C1 segment of cervical spinal cord (tissue), 14 donors: ENCODE data around the gene SH3RF3.

ENCODE experiments used
- DNase-seq, 14 donors: peaks; one replicate each; lab custom pipeline; 2025; lab: John Stamatoyannopoulos, UW

SH3RF3 gene

DNA sequence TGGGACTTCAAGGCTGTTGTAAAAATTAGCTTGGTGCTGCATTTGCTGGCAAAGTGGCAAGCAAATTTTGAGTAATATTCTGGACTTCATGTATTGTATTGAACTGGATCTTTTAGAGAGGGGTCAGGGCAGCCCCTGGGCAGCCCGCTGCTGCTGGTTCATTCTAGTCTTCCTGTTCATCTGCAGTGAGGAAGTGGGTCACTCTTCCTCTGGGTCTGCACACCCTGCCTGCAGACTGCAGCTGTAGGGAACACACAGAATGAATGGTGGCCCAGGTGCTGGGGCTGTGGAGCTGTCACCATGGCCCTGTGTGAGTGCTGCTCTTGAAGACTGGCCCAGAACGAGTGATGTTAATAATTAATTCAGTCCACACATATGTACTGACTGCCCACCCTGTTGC lies 9.4 kb downstream of the SH3RF3 start:
- no peak for DNase-seq

DNA sequence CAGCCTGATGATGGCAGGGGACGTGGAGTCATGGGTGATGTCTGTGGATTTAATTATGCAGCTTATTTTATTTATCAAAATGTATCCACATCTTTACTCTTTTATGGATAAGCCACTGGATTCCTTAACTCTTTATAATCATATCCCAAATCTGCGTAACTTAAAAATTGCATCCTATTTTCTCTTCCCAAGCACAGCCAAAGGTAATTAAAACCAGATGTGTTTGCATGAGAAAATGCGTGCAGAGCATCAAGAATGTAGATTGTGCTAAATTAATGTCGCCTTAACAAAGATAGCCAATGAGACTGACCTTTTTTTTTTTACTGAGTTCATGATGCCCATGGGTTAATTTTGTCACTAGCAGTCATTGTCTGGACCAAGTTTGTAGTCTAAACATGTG lies 10.0 kb downstream of the SH3RF3 start:
- DNase-seq, result no peak

GRCh38 chr2:109139865-109140396 lies 10.9 kb downstream of the SH3RF3 start:
- DNase-seq, result no peak

DNA sequence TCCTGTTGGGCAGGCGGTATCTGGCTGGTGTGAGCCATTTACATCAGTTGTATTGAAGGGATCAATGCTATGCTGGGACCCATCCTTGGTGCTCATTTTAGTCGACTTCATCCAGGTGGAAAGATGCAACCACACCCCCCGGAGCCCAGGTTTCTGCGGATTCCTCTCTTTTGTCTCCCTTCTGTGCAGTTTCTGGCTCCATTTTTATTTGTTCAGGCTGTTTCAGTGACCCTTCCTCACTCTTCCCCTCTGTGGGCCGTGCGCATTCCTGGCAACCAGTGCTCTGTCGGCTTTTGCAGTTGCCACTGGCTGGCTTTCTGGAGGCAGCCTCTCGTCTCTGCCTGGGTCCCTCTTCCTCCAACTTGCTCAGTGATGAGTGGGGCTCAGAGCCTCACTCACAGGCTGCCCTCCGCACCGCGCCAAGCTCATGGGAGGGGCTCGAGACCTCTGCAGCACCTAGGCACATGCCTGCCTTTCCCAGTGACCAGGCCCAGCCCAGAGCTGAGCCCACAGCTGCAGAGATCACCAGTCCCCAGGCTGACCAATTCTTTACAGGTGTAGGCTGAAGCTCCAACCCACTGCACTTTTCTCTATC lies 12.1 kb downstream of the SH3RF3 start:
- no peak for DNase-seq

GRCh38 chr2:109141727-109142283 lies 12.8 kb downstream of the SH3RF3 start:
- no peak for DNase-seq

DNA sequence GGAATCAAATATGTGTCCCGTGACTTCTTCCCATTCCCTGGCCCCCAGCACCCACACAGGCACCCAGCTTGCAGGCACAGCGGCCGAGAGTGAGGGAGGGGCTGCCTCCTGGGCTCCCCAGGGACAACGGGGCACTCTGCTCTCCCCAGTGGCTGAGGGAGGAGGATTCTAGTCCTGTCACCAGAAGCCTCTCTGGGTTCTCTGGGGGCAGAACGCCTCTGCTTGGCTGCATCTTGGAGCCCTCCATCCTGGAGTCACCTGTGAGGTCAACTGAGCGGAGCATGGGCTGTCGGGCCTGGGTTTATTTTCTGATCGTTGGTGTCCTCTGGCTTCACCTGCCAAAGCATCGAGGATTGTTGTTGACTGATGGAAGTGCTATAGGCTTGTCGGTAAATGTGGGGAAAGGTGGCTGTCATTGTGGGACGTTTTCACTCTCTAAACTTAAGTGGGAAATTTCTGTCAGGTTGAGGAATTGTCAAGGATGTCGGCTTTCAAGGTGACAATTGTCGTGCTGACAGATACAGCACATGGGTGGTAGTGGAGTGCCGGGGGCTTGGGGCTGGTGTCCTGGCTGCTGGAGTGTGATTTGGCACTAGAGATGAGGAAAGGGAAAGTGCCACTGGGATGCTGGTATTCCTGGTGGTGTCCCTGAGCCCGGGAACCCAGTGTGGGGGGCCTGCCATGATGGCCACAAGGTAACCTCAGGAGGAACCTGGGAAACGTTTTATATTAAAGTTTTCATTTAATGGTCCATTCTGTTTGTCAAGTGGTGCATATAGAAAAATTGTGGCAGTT lies 13.6 kb downstream of the SH3RF3 start:
- no peak for DNase-seq

- no peak for DNase-seq
Measured at GRCh38 chr2:109143214-109144187, 14.5 kb downstream of the SH3RF3 start.

DNA sequence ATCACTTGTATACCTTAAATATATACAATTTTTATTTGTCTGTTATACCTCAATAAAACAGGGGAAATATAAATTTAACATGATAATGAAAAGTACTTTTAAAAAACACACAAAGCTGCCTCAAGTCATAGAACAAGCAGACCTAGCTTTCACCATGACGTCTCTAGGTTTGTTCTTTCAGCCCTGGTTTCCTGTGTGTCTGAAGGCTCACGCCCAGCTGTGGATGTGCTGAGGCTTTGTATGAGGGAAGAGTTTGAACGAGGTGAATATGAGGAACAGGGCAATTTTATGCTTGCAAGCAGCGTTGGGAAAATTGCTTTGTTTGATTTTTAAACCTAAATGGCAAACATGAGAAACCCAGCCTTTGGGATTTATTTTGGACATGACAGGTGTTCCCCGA lies 15.3 kb downstream of the SH3RF3 start:
- no peak for DNase-seq

DNA sequence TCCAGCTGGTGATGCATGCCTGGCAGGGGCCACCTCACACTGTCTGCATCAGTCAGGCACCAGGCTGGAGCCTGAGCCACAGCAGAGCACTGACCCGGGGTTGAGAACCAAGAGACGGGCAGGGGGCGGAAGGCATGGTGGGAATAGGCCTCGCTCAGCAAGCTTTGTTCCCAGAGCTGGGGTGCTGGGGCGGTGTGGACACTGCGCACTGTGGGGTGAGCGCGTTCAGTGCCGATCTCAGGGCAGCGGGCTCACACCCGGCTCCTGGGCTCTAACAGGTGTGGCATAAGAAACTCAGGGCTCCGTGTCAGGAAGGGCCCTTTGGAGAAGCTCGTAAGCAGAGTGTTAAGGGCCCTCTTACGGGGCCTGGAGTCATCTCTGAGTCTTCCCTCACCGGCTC lies 15.7 kb downstream of the SH3RF3 start:
- no peak for DNase-seq

DNA sequence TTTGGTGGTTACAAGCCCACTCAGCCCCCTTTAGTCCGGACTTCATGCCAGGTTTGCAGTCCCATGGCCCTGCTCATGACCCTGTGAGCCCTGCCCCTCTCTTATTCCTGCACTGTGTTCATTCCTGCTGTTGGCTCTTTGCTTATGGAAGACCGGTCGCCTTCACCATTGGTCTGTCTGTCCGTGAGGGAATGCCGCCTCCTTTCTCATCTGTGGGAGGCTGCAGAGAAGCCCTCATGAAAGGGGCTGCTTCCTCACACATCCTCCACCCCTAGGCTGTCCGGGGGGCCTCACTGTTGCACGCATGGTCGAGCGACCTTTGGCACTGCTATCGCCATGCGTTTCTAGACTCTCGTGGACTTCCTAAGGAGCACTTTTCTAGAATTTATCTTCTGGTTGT lies 16.3 kb downstream of the SH3RF3 start:
- no peak for DNase-seq

DNA sequence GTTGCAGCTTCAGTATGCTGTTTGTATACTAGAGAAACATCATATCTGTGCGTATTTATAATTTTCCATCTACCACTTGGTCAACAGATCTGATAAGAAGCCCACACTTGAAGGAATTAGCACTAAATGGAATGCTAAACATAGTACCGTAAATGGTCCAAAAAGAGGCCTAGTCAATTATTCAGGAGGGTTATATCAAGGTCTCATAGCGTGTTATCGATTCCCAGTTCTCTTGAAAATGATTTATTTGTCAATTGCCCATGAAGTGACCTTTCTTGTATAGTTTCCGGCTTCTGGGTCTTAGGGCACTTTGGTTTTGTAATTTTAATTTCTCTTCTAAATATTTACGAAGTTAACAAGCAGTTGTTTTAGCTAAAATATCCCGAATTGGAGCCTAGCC lies 18.4 kb downstream of the SH3RF3 start:
- DNase-seq, result no peak

DNA sequence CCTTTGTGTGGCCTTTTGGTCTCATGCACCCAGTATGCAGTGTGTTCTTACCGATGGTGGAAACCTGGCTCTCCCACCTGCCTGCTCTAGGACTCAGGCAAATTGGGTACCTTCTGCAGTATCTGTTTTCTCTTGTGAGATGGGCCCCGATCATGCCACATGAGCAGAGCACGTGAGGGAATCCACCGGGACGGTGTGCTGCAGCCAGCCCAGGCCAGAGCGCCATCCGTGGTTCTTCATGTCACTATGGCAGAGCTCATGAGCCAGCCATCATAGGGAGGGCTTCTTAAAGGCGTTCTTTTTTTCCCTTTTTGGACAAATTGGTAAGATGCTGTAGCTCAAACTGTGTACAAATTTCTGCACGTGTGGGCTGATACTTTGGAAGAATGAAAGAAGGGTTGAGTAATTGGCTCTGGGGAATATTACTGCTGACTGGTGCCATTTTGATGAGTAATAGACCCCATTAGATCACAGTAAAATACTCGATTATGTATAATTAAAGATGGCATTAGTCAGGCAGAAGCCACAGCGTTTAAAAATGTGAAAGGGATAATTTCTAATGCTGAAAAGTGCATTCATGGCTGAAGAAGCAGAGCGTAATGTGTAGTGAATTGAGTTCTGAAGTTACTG lies 19.2 kb downstream of the SH3RF3 start:
- DNase-seq, result no peak

DNA sequence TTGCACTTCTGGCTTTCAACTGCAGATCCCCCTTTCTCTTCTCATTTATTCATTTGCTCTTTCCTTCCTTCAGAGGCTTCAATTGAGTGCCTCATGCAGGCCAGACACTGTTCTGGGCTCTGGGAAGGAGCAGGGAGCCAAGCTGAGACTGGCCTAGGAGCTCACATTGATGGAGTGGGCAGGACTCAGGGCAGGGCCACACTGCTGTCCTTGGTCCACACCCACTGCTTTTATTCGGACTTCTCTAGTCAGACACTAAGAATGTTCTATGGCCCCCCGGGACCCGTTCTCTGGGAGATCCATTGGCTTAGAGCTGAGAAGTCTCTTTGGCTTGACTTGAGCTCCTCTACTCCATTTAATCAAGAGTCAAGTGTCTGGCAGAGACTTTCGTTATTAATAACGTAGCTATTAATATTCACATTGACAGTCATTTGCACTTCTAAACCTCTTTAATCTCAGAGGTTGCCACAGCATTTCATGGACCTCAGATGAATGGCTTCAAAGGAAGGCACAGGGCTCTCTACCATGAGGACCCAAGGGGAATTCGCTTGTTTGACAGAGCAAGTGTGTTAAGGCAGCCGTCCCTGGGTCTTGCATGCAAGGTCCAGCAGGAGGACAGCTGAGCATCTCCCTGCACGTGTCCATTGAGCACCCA lies 20.1 kb downstream of the SH3RF3 start:
- no peak for DNase-seq

DNA sequence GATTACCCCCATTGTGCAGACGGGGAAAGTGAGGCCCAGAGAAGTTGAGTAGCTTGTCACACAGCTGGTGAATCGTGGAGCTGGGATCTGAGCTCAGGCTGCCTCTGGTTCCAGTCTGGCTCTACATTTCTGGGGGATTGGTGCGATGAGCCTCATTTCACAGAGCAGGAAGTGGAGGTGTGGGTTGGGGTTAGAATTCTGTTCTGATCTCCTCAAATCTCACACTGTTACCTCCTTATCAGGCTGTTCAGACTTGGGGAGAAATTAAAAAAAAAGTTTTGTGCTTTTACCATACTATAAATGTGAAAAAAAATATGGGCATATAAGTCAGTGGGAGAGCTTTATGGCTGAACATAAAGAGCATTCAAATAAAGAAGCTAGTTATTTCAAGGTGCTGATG lies 21.6 kb downstream of the SH3RF3 start:
- no peak for DNase-seq

DNA sequence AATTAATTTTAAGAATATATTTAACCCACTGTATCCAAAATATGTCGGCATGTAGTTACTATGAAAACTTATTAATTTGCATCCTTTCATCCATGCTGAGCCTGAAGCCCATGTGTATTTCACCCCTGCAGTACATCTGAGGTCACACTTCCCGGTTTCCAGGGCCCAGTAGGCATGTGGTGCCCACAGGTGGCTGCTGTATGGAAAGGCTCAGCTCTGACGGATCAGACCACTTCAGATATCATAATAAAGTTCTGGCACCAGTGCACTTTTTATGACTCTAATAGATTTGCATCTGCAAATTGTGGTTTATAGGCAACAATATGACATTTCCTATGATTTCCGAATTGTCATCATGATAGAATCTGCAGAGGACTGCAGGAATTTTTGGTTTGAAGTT lies 22.5 kb downstream of the SH3RF3 start:
- no peak for DNase-seq

- DNase-seq, result no peak
Measured at GRCh38 chr2:109153005-109153784, 24.2 kb downstream of the SH3RF3 start.

GRCh38 chr2:109153807-109154206 lies 24.8 kb downstream of the SH3RF3 start:
- DNase-seq, result no peak

DNA sequence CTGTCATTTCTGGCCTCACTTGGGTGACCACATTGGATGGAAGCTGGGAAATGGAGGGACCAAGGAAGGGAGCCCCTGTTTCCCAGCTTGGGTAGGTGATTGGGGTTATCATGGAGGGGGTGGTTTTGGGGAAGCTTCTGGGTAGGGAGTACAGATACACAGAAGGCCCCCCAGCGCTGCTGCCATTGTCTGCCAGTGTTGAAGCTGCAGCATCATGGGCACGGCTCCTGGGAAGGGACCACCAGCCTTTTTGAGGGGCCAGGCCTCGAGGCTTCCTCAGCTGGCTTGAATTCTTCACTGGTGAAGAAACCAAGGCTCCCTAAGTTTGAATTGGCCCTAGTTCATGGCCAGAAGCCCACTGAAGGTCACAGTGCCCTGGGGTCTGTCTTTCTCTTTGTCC lies 25.2 kb downstream of the SH3RF3 start:
- DNase-seq, result no peak

GRCh38 chr2:109155553-109156451 lies 26.8 kb downstream of the SH3RF3 start:
- no peak for DNase-seq
